ENCODE results near the gene EPHA2. TPM values are rescaled to one million over a fixed set of nuclear protein-coding genes. Genes with fewer than 3 reads are reported as not detected.

Gene EPHA2
- total RNA-seq, 1 experiment from 2014 or later: 263 TPM

- H3K36me3 ChIP-seq (ENCODE audit: control insufficient read depth, insufficient read depth, low read length): no peaks in the 10 kb centered on the region
- in situ Hi-C loops (cut with HindIII; ENCODE audit: low pct_unique_long_range_greater_than_20kb, low sequenced_read_pairs) (no loop called here), intact Hi-C loops (cut with micrococcal nuclease; ENCODE audit: unreplicated experiment) (loop anchor here (1.0 to 2.0 kb wide), 2 partner anchors 41 to 105 kb away; no protein-coding TSS in a partner anchor)
- H3K4me3 ChIP-seq (ENCODE audit: low read depth in 2 of 2, low read length in 2 of 2): no peak overlapping the region
- TF ChIP-seq SIN3A (IDR thresholded peaks at IDR 0.05; ENCODE audit: borderline replicate concordance, insufficient read depth, low read depth, low read length) (no peak), POLR2AphosphoS5 (IDR thresholded peaks at IDR 0.05; ENCODE audit: low read depth, low read length) (no peak), TCF7L2 (IDR thresholded peaks at IDR 0.05; ENCODE audit: low read depth, low read length) (no peak), CTCF (IDR thresholded peaks at IDR 0.05) (no peak), REST (IDR thresholded peaks at IDR 0.05; ENCODE audit: insufficient read depth in 1 of 2, low read depth in 2 of 2, low read length in 1 of 2) (no peak)
- H3K27me3 ChIP-seq (ENCODE audit: control insufficient read depth, insufficient read depth, low read length): no peaks in the 10 kb centered on the region
- POLR2A ChIA-PET: interaction anchor here (0.6 to 1.0 kb wide), 2 partner anchors 40 to 58 kb away, joined by 3 read pairs; no protein-coding TSS in a partner anchor
- no TSS peak for BruUV-seq (replicated peaks)
- CTCF ChIA-PET: interaction anchor here (0.5 to 2.7 kb wide), 13 partner anchors 14 to 477 kb away, joined by 3 to 25 read pairs (median 4); no protein-coding TSS in a partner anchor
- peaks cover 39% of the 10 kb centered on the region for H3K4me1 ChIP-seq (ENCODE audit: control insufficient read depth, insufficient read depth, low read length)
- no peaks in the 10 kb centered on the region for H3K9me3 ChIP-seq (ENCODE audit: control insufficient read depth, insufficient read depth, low read depth, low read length)
- ATAC-seq: no peak
- H3K27ac ChIP-seq (ENCODE audit: low read length): peak overlapping the region; percentile 55
- no peak for DNase-seq (ENCODE audit: low read depth, low spot score)
Observed at GRCh38 chr1:16081636-16082035, 74.2 kb downstream of the EPHA2 start.

- Histone ChIP-seq H3K4me3 (ENCODE audit: low read depth in 2 of 2, low read length in 2 of 2) (no peak overlapping the region), H3K36me3 (ENCODE audit: control insufficient read depth, insufficient read depth, low read length) (no peaks in the 10 kb centered on the region), H3K27ac (ENCODE audit: low read length) (peak overlapping the region; percentile 59), H3K9me3 (ENCODE audit: control insufficient read depth, insufficient read depth, low read depth, low read length) (no peaks in the 10 kb centered on the region), H3K4me1 (ENCODE audit: control insufficient read depth, insufficient read depth, low read length) (peaks cover 47% of the 10 kb centered on the region), H3K27me3 (ENCODE audit: control insufficient read depth, insufficient read depth, low read length) (no peaks in the 10 kb centered on the region)
- in situ Hi-C loops (cut with HindIII; ENCODE audit: low pct_unique_long_range_greater_than_20kb, low sequenced_read_pairs): no loop called here
- ATAC-seq (no peak), DNase-seq (ENCODE audit: low read depth, low spot score) (no peak)
- intact Hi-C loops (cut with micrococcal nuclease; ENCODE audit: unreplicated experiment): no loop called here
- POLR2A ChIA-PET: interaction anchor here (0.6 kb wide), 2 partner anchors 40 to 276 kb away, joined by 5 to 6 read pairs; no protein-coding TSS in a partner anchor
- TF ChIP-seq POLR2AphosphoS5 (IDR thresholded peaks at IDR 0.05; ENCODE audit: low read depth, low read length): no peak
- no peak for TF ChIP-seq CTCF (IDR thresholded peaks at IDR 0.05)
- no peak for TF ChIP-seq REST (IDR thresholded peaks at IDR 0.05; ENCODE audit: insufficient read depth in 1 of 2, low read depth in 2 of 2, low read length in 1 of 2)
- no peak for TF ChIP-seq TCF7L2 (IDR thresholded peaks at IDR 0.05; ENCODE audit: low read depth, low read length)
- no peak for TF ChIP-seq SIN3A (IDR thresholded peaks at IDR 0.05; ENCODE audit: borderline replicate concordance, insufficient read depth, low read depth, low read length)
- BruUV-seq (replicated peaks): no TSS peak
- CTCF ChIA-PET: interaction anchor here (0.7 to 2.7 kb wide), 2 partner anchors 53 to 106 kb away, joined by 3 to 25 read pairs; no protein-coding TSS in a partner anchor
Observed at GRCh38 chr1:16080422-16081150, 75.3 kb downstream of the EPHA2 start.
